ENCODE data around the gene ANKS1A.

ANKS1A gene

DNA sequence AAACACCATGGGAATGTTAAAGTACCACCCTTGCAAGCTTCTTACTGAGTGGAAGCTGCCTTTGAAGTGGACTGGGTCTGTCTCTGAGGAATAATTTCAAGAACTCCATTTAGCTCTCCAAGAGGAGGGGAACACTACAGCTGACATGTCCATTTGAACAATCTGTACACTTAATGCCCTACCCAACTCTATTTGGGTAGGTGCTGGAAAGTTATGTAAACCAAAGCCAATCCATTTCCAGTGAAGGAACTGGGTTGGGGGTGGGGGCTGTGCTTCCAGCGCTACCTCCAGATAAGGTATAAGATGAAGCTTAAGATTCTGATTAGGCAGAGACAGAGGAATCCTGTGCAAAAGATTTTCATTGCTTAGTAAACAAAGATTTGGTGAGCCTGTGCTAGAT is 130.1 kb downstream of the ANKS1A start:
- Histone ChIP-seq H4K20me1 (ENCODE audit: insufficient read depth, low read length) (no peaks in the 10 kb centered on the region), H3K4me2 (ENCODE audit: low read depth, low read length) (no peak overlapping the region), H3K9me3 (replicated peaks; ENCODE audit: insufficient read depth, low read length) (no peaks in the 10 kb centered on the region), H3K27me3 (replicated peaks; ENCODE audit: insufficient read depth, low read length) (no peaks in the 10 kb centered on the region), H3K36me3 (replicated peaks; ENCODE audit: insufficient read depth, low read length) (no peaks in the 10 kb centered on the region), H3K4me1 (ENCODE audit: low read length) (no peaks in the 10 kb centered on the region), H3F3A (ENCODE audit: insufficient read depth, low read length) (no peaks in the 10 kb centered on the region), H3K4me3 (ENCODE audit: low read length) (no peak overlapping the region), H3K79me2 (ENCODE audit: low read length) (no peaks in the 10 kb centered on the region), H3K9ac (ENCODE audit: low read length) (no peak overlapping the region), H2AFZ (ENCODE audit: low read length) (no peak overlapping the region), H3K9me2 (replicated peaks; ENCODE audit: insufficient read depth, low read length) (no peaks in the 10 kb centered on the region), H3K27ac (ENCODE audit: low read length) (no peak overlapping the region)
- no peak for TF ChIP-seq EZH2 (optimal IDR thresholded peaks at IDR 0.05; ENCODE audit: low read depth, low read length)
- no peak for TF ChIP-seq EZH2phosphoT487 (IDR thresholded peaks at IDR 0.05; ENCODE audit: low read length)
- no peak for TF ChIP-seq CTCF (IDR thresholded peaks at IDR 0.05; ENCODE audit: low read length)
- DNase-seq, result no peak

- Histone ChIP-seq H3F3A (ENCODE audit: insufficient read depth, low read length) (no peaks in the 10 kb centered on the region), H4K20me1 (ENCODE audit: insufficient read depth, low read length) (no peaks in the 10 kb centered on the region), H3K27ac (ENCODE audit: low read length) (no peak overlapping the region), H3K9me3 (replicated peaks; ENCODE audit: insufficient read depth, low read length) (no peaks in the 10 kb centered on the region), H2AFZ (ENCODE audit: low read length) (no peak overlapping the region), H3K79me2 (ENCODE audit: low read length) (no peaks in the 10 kb centered on the region), H3K27me3 (replicated peaks; ENCODE audit: insufficient read depth, low read length) (no peaks in the 10 kb centered on the region), H3K9ac (ENCODE audit: low read length) (no peak overlapping the region), H3K4me2 (ENCODE audit: low read depth, low read length) (no peak overlapping the region), H3K4me1 (ENCODE audit: low read length) (no peaks in the 10 kb centered on the region), H3K36me3 (replicated peaks; ENCODE audit: insufficient read depth, low read length) (no peaks in the 10 kb centered on the region), H3K9me2 (replicated peaks; ENCODE audit: insufficient read depth, low read length) (no peaks in the 10 kb centered on the region), H3K4me3 (ENCODE audit: low read length) (no peak overlapping the region)
- TF ChIP-seq CTCF (IDR thresholded peaks at IDR 0.05; ENCODE audit: low read length) (no peak), EZH2 (optimal IDR thresholded peaks at IDR 0.05; ENCODE audit: low read depth, low read length) (no peak), EZH2phosphoT487 (IDR thresholded peaks at IDR 0.05; ENCODE audit: low read length) (no peak)
- DNase-seq, result no peak
These were observed 130.8 kb downstream of the ANKS1A start for GRCh38 chr6:35019831-35020230.

DNA sequence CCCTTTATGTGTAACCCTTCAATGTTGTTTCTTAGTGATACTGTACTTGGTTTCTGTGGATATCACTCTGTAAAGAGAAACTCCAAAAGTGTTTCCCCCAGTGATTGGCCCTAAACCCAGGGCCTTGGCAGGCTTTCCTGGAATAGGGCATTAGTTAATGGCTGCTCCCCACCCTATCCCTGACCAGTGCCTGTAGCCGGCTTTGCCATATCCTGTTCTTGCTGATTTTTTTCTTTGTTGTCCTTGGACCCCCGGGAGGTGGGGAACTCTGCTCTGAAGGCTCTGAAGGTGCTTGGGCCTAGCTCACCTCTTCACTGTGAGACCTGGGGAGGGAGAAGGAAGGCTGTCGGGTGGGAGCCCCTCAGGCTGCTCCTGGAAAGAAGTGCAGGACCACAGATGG is 131.9 kb downstream of the ANKS1A start:
- no peaks in the 10 kb centered on the region for H3K27me3 ChIP-seq (replicated peaks; ENCODE audit: insufficient read depth, low read length)
- no peaks in the 10 kb centered on the region for H4K20me1 ChIP-seq (ENCODE audit: insufficient read depth, low read length)
- no peaks in the 10 kb centered on the region for H3K4me1 ChIP-seq (ENCODE audit: low read length)
- H3K36me3 ChIP-seq (replicated peaks; ENCODE audit: insufficient read depth, low read length), result no peaks in the 10 kb centered on the region
- no peak overlapping the region for H2AFZ ChIP-seq (ENCODE audit: low read length)
- no peaks in the 10 kb centered on the region for H3K79me2 ChIP-seq (ENCODE audit: low read length)
- H3K9ac ChIP-seq (ENCODE audit: low read length), result no peak overlapping the region
- no peak overlapping the region for H3K27ac ChIP-seq (ENCODE audit: low read length)
- TF ChIP-seq EZH2phosphoT487 (IDR thresholded peaks at IDR 0.05; ENCODE audit: low read length) (no peak), EZH2 (optimal IDR thresholded peaks at IDR 0.05; ENCODE audit: low read depth, low read length) (no peak), CTCF (IDR thresholded peaks at IDR 0.05; ENCODE audit: low read length) (no peak)
- no peak overlapping the region for H3K4me3 ChIP-seq (ENCODE audit: low read length)
- H3K9me2 ChIP-seq (replicated peaks; ENCODE audit: insufficient read depth, low read length), result no peaks in the 10 kb centered on the region
- no peak overlapping the region for H3K4me2 ChIP-seq (ENCODE audit: low read depth, low read length)
- no peak for DNase-seq
- H3F3A ChIP-seq (ENCODE audit: insufficient read depth, low read length), result no peaks in the 10 kb centered on the region
- no peaks in the 10 kb centered on the region for H3K9me3 ChIP-seq (replicated peaks; ENCODE audit: insufficient read depth, low read length)

Data from MM.1S (cell line).